HG02943 (cell line): ENCODE measurements around the gene XXYLT1.
"Not testable (repeated sequence)": the region's sequence is repeated elsewhere in the genome, so short reads cannot be mapped to it uniquely, and the experiment has no call there.

Source experiments
- ATAC-seq: cut with Tn5 transposase; IDR thresholded peaks from one replicate; pipeline ENCODE4 v1.9.1; 2021; ENCODE audit warnings: mild to moderate bottlenecking, low read depth, moderate library complexity; ENCODE audit not compliant: unreplicated experiment

Gene XXYLT1

GRCh38 chr3:195270817-195271409, at the start of gene XXYLT1:
TSS of gene XXYLT1 (minus strand) at chr3:195271159. CDS start at chr3:195271058, 101 bp downstream.
- ATAC-seq, result peak; percentile 69

GRCh38 chr3:195319060-195319459, 48.1 kb upstream of the XXYLT1 start:
- ATAC-seq, result no peak

- no peak for ATAC-seq
These were observed 41.8 kb upstream of the XXYLT1 start for GRCh38 chr3:195312714-195313113.

- ATAC-seq, result no peak
These were observed 36.8 kb upstream of the XXYLT1 start for GRCh38 chr3:195307711-195308110.

GRCh38 chr3:195306369-195306768, 35.4 kb upstream of the XXYLT1 start:
- no peak for ATAC-seq

GRCh38 chr3:195302431-195302830, 31.5 kb upstream of the XXYLT1 start:
- no peak for ATAC-seq

- no peak for ATAC-seq
These were observed 26.5 kb upstream of the XXYLT1 start for GRCh38 chr3:195297446-195297845.

- ATAC-seq, result no peak
These were observed 25.7 kb upstream of the XXYLT1 start for GRCh38 chr3:195296662-195297061.

- no peak for ATAC-seq
These were observed 20.2 kb upstream of the XXYLT1 start for GRCh38 chr3:195291121-195291520.

GRCh38 chr3:195290643-195291042, 19.7 kb upstream of the XXYLT1 start:
- ATAC-seq, result not testable (repeated sequence)

GRCh38 chr3:195286115-195286872, 15.3 kb upstream of the XXYLT1 start:
- no peak for ATAC-seq

GRCh38 chr3:195285372-195285771, 14.4 kb upstream of the XXYLT1 start:
- no peak for ATAC-seq

- no peak for ATAC-seq
These were observed 13.9 kb upstream of the XXYLT1 start for GRCh38 chr3:195284842-195285241.

GRCh38 chr3:195282961-195283360, 12.0 kb upstream of the XXYLT1 start:
- ATAC-seq, result no peak

GRCh38 chr3:195274259-195274966, 3.5 kb upstream of the XXYLT1 start:
- ATAC-seq, result no peak

GRCh38 chr3:195271410-195272243, 668 bp upstream of the XXYLT1 start:
- ATAC-seq, result peak; percentile 62

GRCh38 chr3:195270079-195270816, 711 bp downstream of the XXYLT1 start:
- peak; percentile 15 for ATAC-seq

- ATAC-seq, result no peak
These were observed 1.4 kb downstream of the XXYLT1 start for GRCh38 chr3:195269375-195270078.

GRCh38 chr3:195268576-195269309, 2.2 kb downstream of the XXYLT1 start:
- no peak for ATAC-seq
